B cell (primary cell): ENCODE results near the gene RALA. TPM values are rescaled to one million over a fixed set of nuclear protein-coding genes. Genes with fewer than 3 reads are reported as not detected.

Experiments used
- ATAC-seq: fragments of 200-7000 bp; cut with Tn5 transposase; one replicate; pipeline ENCODE4 v1.10.0; 2021; ENCODE audit warnings: low read depth, mild to moderate bottlenecking, moderate number of reproducible peaks, moderate library complexity
- CTCF ChIA-PET: fragments of 350-600 bp; sonication (Branson Sonifier 250); formaldehyde crosslinking; loops from one replicate; lab custom pipeline; 2021; ENCODE audit warnings: antibody characterized with exemption, inconsistent platforms; lab: Charles Lee
- POLR2A ChIA-PET: fragments of 350-600 bp; sonication (Branson Sonifier 250); formaldehyde crosslinking; loops from one replicate; lab custom pipeline; 2021; ENCODE audit warnings: antibody characterized with exemption; lab: Charles Lee
- DNase-seq: peaks from one replicate; pipeline ENCODE4 v3.0.0; 2013
- H2AFZ ChIP-seq: 2 replicates; pipeline ENCODE4 v1.6.1; 2012; ENCODE audit warnings: mild to moderate bottlenecking, low read depth, low read length; ENCODE audit not compliant: insufficient read depth, poor library complexity, severe bottlenecking
- H3K27ac ChIP-seq, 2 donors: 1 replicate in 1 of 2; 2 replicates in 1 of 2; pipeline ENCODE4 v1.5.1; 2012 to 2013; ENCODE audit warnings: low read length in 2 of 2, mild to moderate bottlenecking in 2 of 2, moderate library complexity in 1 of 2
- H3K27me3 ChIP-seq, 4 experiments: fragments of 200-600 bp in 1 of 4; sonication (generic) in 1 of 4; replicated peaks in 1 of 4; 1 replicate in 2 of 4; 2 replicates in 2 of 4; pipeline versions ENCODE4 v1.6.1 to v1.7.0; 2013 to 2016; ENCODE audit warnings: low read length in 3 of 4, mild to moderate bottlenecking in 2 of 4, mixed read lengths in 1 of 4, moderate library complexity in 1 of 4; ENCODE audit not compliant: insufficient read depth in 4 of 4, control insufficient read depth in 3 of 4; ENCODE audit errors: control extremely low read depth in 1 of 4
- H3K36me3 ChIP-seq, 2 experiments: replicated peaks in 1 of 2; 1 replicate in 1 of 2; 2 replicates in 1 of 2; pipeline versions ENCODE4 v1.6.1 to v1.7.1; 2013; ENCODE audit warnings: low read length in 1 of 2; ENCODE audit not compliant: insufficient read depth in 2 of 2, control insufficient read depth in 1 of 2; ENCODE audit errors: control extremely low read depth in 1 of 2, extremely low read depth in 1 of 2
- H3K4me1 ChIP-seq, 2 donors: fragments of 200-600 bp in 1 of 2; sonication (generic) in 1 of 2; 1 replicate in 1 of 2; 2 replicates in 1 of 2; pipeline versions ENCODE4 v1.5.1 to v1.6.1; 2013 to 2017; ENCODE audit warnings: low read length in 2 of 2; ENCODE audit not compliant: control insufficient read depth in 2 of 2, insufficient read depth in 2 of 2
- H3K4me2 ChIP-seq: replicated peaks from 2 replicates; pipeline ENCODE3; 2012; ENCODE audit warnings: mild to moderate bottlenecking, low read depth, low read length; ENCODE audit not compliant: poor library complexity, severe bottlenecking
- H3K4me3 ChIP-seq, 5 experiments: fragments of 200-600 bp in 1 of 5; sonication (generic) in 1 of 5; 1 replicate in 3 of 5; 2 replicates in 2 of 5; pipeline versions ENCODE4 v1.5.1 to v1.7.0; 2011 to 2016; ENCODE audit warnings: low read length in 4 of 5, mild to moderate bottlenecking in 4 of 5, low read depth in 2 of 5, control low read depth in 1 of 5, moderate library complexity in 1 of 5; ENCODE audit not compliant: insufficient read depth in 1 of 5; ENCODE audit errors: control extremely low read depth in 1 of 5, extremely low read depth in 1 of 5
- H3K79me2 ChIP-seq: fragments of 200-600 bp; sonication (generic); one replicate; pipeline ENCODE4 v1.6.0; 2016; ENCODE audit warnings: low read length; ENCODE audit not compliant: control insufficient read depth, insufficient read depth
- H3K9ac ChIP-seq: fragments of 200-600 bp; sonication (generic); 2 replicates; pipeline ENCODE4 v1.6.1; 2017; ENCODE audit warnings: mild to moderate bottlenecking, low read length, moderate library complexity
- H3K9me3 ChIP-seq, 3 donors: one replicate each; pipeline versions ENCODE4 v1.6.1 to v1.7.1; 2013; ENCODE audit warnings: low read length in 2 of 3; ENCODE audit not compliant: control insufficient read depth in 2 of 3, insufficient read depth in 1 of 3; ENCODE audit errors: control extremely low read depth in 1 of 3
- H4K20me1 ChIP-seq: 2 replicates; pipeline ENCODE4 v1.6.0; 2012; ENCODE audit warnings: mild to moderate bottlenecking, low read length; ENCODE audit not compliant: insufficient read depth, control insufficient read depth, poor library complexity, severe bottlenecking
- H3K27ac Mint-ChIP-seq: one replicate; pipeline ENCODE4 v1.8.0; 2021; ENCODE audit warnings: mixed read lengths
- H3K27me3 Mint-ChIP-seq: one replicate; pipeline ENCODE4 v1.8.0; 2021; ENCODE audit warnings: mixed read lengths
- H3K4me1 Mint-ChIP-seq: one replicate; pipeline ENCODE4 v1.8.0; 2021; ENCODE audit warnings: mixed read lengths
- H3K4me3 Mint-ChIP-seq: one replicate; pipeline ENCODE4 v1.8.0; 2021; ENCODE audit warnings: mixed read lengths
- H3K9me3 Mint-ChIP-seq: one replicate; pipeline ENCODE4 v1.8.0; 2022; ENCODE audit warnings: mixed read lengths; ENCODE audit not compliant: insufficient read depth
- CTCF ChIP-seq: fragments of 200-600 bp; IDR thresholded peaks from one replicate; pipeline ENCODE4 v1.8.0; 2022; ENCODE audit warnings: antibody characterized with exemption, mild to moderate bottlenecking
- EZH2 ChIP-seq: IDR thresholded peaks from 2 replicates; pipeline ENCODE4 v1.6.1; 2012; ENCODE audit warnings: borderline replicate concordance, low read depth, mild to moderate bottlenecking, moderate library complexity, low read length; ENCODE audit not compliant: insufficient read depth, poor library complexity, severe bottlenecking
- WGBS: methylation state at CpG from one replicate; pipeline ENCODE4 v1.1.5; 2013; ENCODE audit warnings: missing lambda C conversion rate; ENCODE audit not compliant: insufficient coverage; 5-methylcytosine and 5-hydroxymethylcytosine counted together
- intact Hi-C: fragments of 100-400 bp; cut with micrococcal nuclease; formaldehyde crosslinking; loops from one replicate; pipeline ENCODE4 v1.10.0; 2022
- polyA plus RNA-seq: library from polyadenylated mRNA; depleted of rRNA; stranded (reverse); fragments of >200 nt; gene quantifications from 2 replicates; pipeline ENCODE4 v1.2.3, GENCODE V29; 2012
- total RNA-seq, 2 donors: library from RNA; stranded (reverse); fragments of 120-200 nt in 1 of 2; gene quantifications; 1 replicate in 1 of 2; 2 replicates in 1 of 2; pipeline versions ENCODE4 v1.2.3 to v1.2.4, GENCODE V29; 2013 to 2022

The RALA gene
- total and polyA plus RNA-seq, 2 donors (not counting 1 experiment from before 2014, with no cell fraction given): 9.3 to 29.8 TPM

GRCh38 chr7:39614299-39614698, 9.1 kb upstream of the RALA start:
- TF ChIP-seq CTCF (no peak), EZH2 (no peak)
- ATAC-seq (no peak), DNase-seq (no peak)
- H3K36me3 ChIP-seq: no peaks in the 10 kb centered on the region
- H3K27ac Mint-ChIP-seq: no peak overlapping the region
- H3K4me3 Mint-ChIP-seq: no peak overlapping the region
- no peaks in the 10 kb centered on the region for H3K79me2 ChIP-seq
- no peaks in the 10 kb centered on the region for H3K9me3 ChIP-seq
- ChIA-PET POLR2A (interaction anchor here (1.0 kb wide), 1 partner anchor 8 kb away, joined by 3 read pairs; no protein-coding TSS in a partner anchor), CTCF (no interaction called here)
- H4K20me1 ChIP-seq: no peaks in the 10 kb centered on the region
- no peak overlapping the region for H3K4me3 ChIP-seq
- peaks cover 6 to 7% of the 10 kb centered on the region in 2 donors for H3K4me1 ChIP-seq
- peaks cover 0 to 28% (median 11%) of the 10 kb centered on the region in 4 experiments for H3K27me3 ChIP-seq
- no peak overlapping the region for H3K9ac ChIP-seq
- H2AFZ ChIP-seq: no peak overlapping the region
- no CpG with 5 or more reads among the region's 2 CpGs for WGBS
- H3K27ac ChIP-seq: no peak overlapping the region
- intact Hi-C loops: no loop called here
- no peaks in the 10 kb centered on the region for H3K9me3 Mint-ChIP-seq
- peaks cover 9% of the 10 kb centered on the region for H3K4me1 Mint-ChIP-seq
- H3K27me3 Mint-ChIP-seq: peaks cover 35% of the 10 kb centered on the region
- no peak overlapping the region for H3K4me2 ChIP-seq

- Mint-ChIP-seq H3K27ac (no peak overlapping the region), H3K9me3 (no peaks in the 10 kb centered on the region), H3K4me1 (peaks cover under 1% of the 10 kb centered on the region), H3K27me3 (peaks cover 27% of the 10 kb centered on the region), H3K4me3 (no peak overlapping the region)
- no peak overlapping the region for H3K4me2 ChIP-seq
- peaks cover 0 to 18% (median 8%) of the 10 kb centered on the region in 4 experiments for H3K27me3 ChIP-seq
- POLR2A ChIA-PET: no interaction called here
- ATAC-seq (no peak), DNase-seq (no peak)
- TF ChIP-seq CTCF (no peak), EZH2 (no peak)
- H3K9me3 ChIP-seq: no peaks in the 10 kb centered on the region
- no CpG with 5 or more reads among the region's 1 CpG for WGBS
- H2AFZ ChIP-seq: no peak overlapping the region
- H3K4me3 ChIP-seq: no peak overlapping the region
- no peaks in the 10 kb centered on the region for H3K4me1 ChIP-seq
- CTCF ChIA-PET: interaction anchor here (0.6 kb wide), 1 partner anchor 132 kb away, joined by 3 read pairs; no protein-coding TSS in a partner anchor
- H3K27ac ChIP-seq: no peak overlapping the region
- no peaks in the 10 kb centered on the region for H3K36me3 ChIP-seq
- no peaks in the 10 kb centered on the region for H3K79me2 ChIP-seq
- H3K9ac ChIP-seq: no peak overlapping the region
- intact Hi-C loops: no loop called here
- no peaks in the 10 kb centered on the region for H4K20me1 ChIP-seq
Observed at GRCh38 chr7:39615350-39615975, 7.9 kb upstream of the RALA start.
